Hepatocyte (in vitro differentiated cells): ENCODE measurements around the gene SIX1. TPM values are rescaled to one million over a fixed set of nuclear protein-coding genes. Genes with fewer than 3 reads are reported as not detected.

Source experiments
- DNase-seq: peaks from one replicate; pipeline ENCODE4 v3.0.0-alpha.2; 2016; ENCODE audit warnings: low spot score
- H2AFZ ChIP-seq: fragments of 200-600 bp; sonication (generic); 2 replicates; pipeline ENCODE4 v1.6.0; 2016; ENCODE audit warnings: antibody characterized with exemption, mild to moderate bottlenecking
- H3K27ac ChIP-seq: fragments of 200-600 bp; sonication (generic); 2 replicates; pipeline ENCODE4 v1.5.1; 2016; ENCODE audit warnings: mild to moderate bottlenecking
- H3K27me3 ChIP-seq: fragments of 200-600 bp; sonication (generic); 2 replicates; pipeline ENCODE4 v1.6.1; 2016
- H3K36me3 ChIP-seq: fragments of 200-600 bp; sonication (generic); replicated peaks from 2 replicates; pipeline ENCODE4 v1.5.1; 2016; ENCODE audit warnings: low read depth; ENCODE audit not compliant: insufficient read depth
- H3K4me1 ChIP-seq: fragments of 200-600 bp; sonication (generic); 2 replicates; pipeline ENCODE4 v1.5.1; 2016; ENCODE audit warnings: mild to moderate bottlenecking, moderate library complexity; ENCODE audit not compliant: insufficient read depth
- H3K4me2 ChIP-seq: fragments of 200-600 bp; sonication (generic); 2 replicates; pipeline ENCODE4 v1.6.0; 2016
- H3K4me3 ChIP-seq: fragments of 200-600 bp; sonication (generic); 2 replicates; pipeline ENCODE4 v1.5.1; 2016; ENCODE audit warnings: mild to moderate bottlenecking
- H3K79me2 ChIP-seq: fragments of 200-600 bp; sonication (generic); 2 replicates; pipeline ENCODE4 v1.6.0; 2017; ENCODE audit warnings: mild to moderate bottlenecking
- H3K9me2 ChIP-seq: fragments of 200-600 bp; sonication (generic); replicated peaks from 2 replicates; pipeline ENCODE4 v1.6.0; 2017; ENCODE audit warnings: mild to moderate bottlenecking; ENCODE audit not compliant: insufficient read depth
- H3K9me3 ChIP-seq: fragments of 200-600 bp; sonication (generic); 2 replicates; pipeline ENCODE4 v1.5.1; 2016; ENCODE audit warnings: low read depth, mild to moderate bottlenecking
- H4K20me1 ChIP-seq: fragments of 200-600 bp; sonication (generic); 2 replicates; pipeline ENCODE4 v1.6.0; 2016; ENCODE audit warnings: mild to moderate bottlenecking; ENCODE audit not compliant: insufficient read depth, poor library complexity, severe bottlenecking
- CTCF ChIP-seq: fragments of 200-600 bp; sonication (generic); IDR thresholded peaks from 2 replicates; pipeline ENCODE4 v1.5.1; 2016; ENCODE audit warnings: antibody characterized with exemption, mild to moderate bottlenecking; ENCODE audit not compliant: poor library complexity
- EZH2 ChIP-seq: fragments of 200-600 bp; sonication (generic); IDR thresholded peaks from 2 replicates; pipeline ENCODE4 v1.6.1; 2016; ENCODE audit warnings: antibody characterized with exemption, mild to moderate bottlenecking, borderline replicate concordance
- EZH2phosphoT487 ChIP-seq: fragments of 200-600 bp; sonication (generic); IDR thresholded peaks from one replicate; pipeline ENCODE4 v1.6.1; 2018; ENCODE audit warnings: antibody characterized with exemption, mild to moderate bottlenecking, low read depth, moderate library complexity; ENCODE audit not compliant: unreplicated experiment, severe bottlenecking
- WGBS: methylation state at CpG from one replicate; pipeline ENCODE4 v1.1.6; 2016; ENCODE audit warnings: low lambda C conversion rate; ENCODE audit errors: missing lambda C conversion rate; 5-methylcytosine and 5-hydroxymethylcytosine counted together
- polyA plus RNA-seq: library from polyadenylated mRNA; unstranded; fragments of >200 nt; fragmentation: Nextera tagmentation; extraction: Ambion mirVana; gene quantifications from 2 replicates; pipeline ENCODE4 v1.2.1, GENCODE V29; 2016
- total RNA-seq: library from RNA; depleted of rRNA; stranded (reverse); fragments of >200 nt; gene quantifications from 2 replicates; pipeline ENCODE4 v1.2.3, GENCODE V29; 2014

Gene SIX1
- total and polyA plus RNA-seq, 2 experiments from 2014 or later = 5.9 to 6.3 TPM

GRCh38 chr14:60647081-60647836 is 2.0 kb downstream of the SIX1 start:
- Histone ChIP-seq H3K9me2 (no peaks in the 10 kb centered on the region), H3K4me3 (peak overlapping the region; percentile 50), H2AFZ (peak overlapping the region; percentile 41), H3K4me1 (peaks cover 3% of the 10 kb centered on the region), H3K27ac (peak overlapping the region; percentile 15), H3K79me2 (peaks cover 13% of the 10 kb centered on the region), H4K20me1 (peaks cover 6% of the 10 kb centered on the region), H3K36me3 (no peaks in the 10 kb centered on the region), H3K27me3 (peaks cover 100% of the 10 kb centered on the region), H3K9me3 (no peaks in the 10 kb centered on the region), H3K4me2 (peak overlapping the region; percentile 95)
- DNase-seq = peak; percentile 14
- TF ChIP-seq EZH2phosphoT487 (peak; percentile 81), EZH2 (peak; percentile 87), CTCF (no peak)
- WGBS = 2% methylated on average over 41 of the region's 43 CpGs

- Histone ChIP-seq H3K79me2 (peaks cover 13% of the 10 kb centered on the region), H3K4me1 (peaks cover 3% of the 10 kb centered on the region), H3K9me2 (no peaks in the 10 kb centered on the region), H3K4me2 (peak overlapping the region; percentile 95), H4K20me1 (peaks cover 6% of the 10 kb centered on the region), H3K9me3 (no peaks in the 10 kb centered on the region), H2AFZ (no peak overlapping the region), H3K4me3 (no peak overlapping the region), H3K27me3 (peaks cover 100% of the 10 kb centered on the region), H3K27ac (no peak overlapping the region), H3K36me3 (no peaks in the 10 kb centered on the region)
- no peak for DNase-seq
- TF ChIP-seq EZH2 = no peak
- TF ChIP-seq CTCF = no peak
- no peak for TF ChIP-seq EZH2phosphoT487
- 12% methylated on average over 11 of the region's 11 CpGs for WGBS
Observed at GRCh38 chr14:60646226-60646818, 3.0 kb downstream of the SIX1 start.

- Histone ChIP-seq H3K9me2 (no peaks in the 10 kb centered on the region), H2AFZ (no peak overlapping the region), H3K79me2 (peaks cover 13% of the 10 kb centered on the region), H3K9me3 (no peaks in the 10 kb centered on the region), H3K36me3 (no peaks in the 10 kb centered on the region), H3K4me2 (peak overlapping the region; percentile 95), H3K4me1 (peaks cover 3% of the 10 kb centered on the region), H3K27me3 (peaks cover 100% of the 10 kb centered on the region), H3K4me3 (peak overlapping the region; percentile 9), H3K27ac (no peak overlapping the region), H4K20me1 (peaks cover 6% of the 10 kb centered on the region)
- DNase-seq = no peak
- TF ChIP-seq EZH2phosphoT487 = no peak
- TF ChIP-seq CTCF = no peak
- no peak for TF ChIP-seq EZH2
- 28% methylated on average over 2 of the region's 2 CpGs for WGBS
Observed at GRCh38 chr14:60645126-60645741, 4.0 kb downstream of the SIX1 start.
